Lower lobe of right lung (tissue), 2 donors: ENCODE measurements around the gene DCLK2. TPM values are rescaled to one million over a fixed set of nuclear protein-coding genes. Genes with fewer than 3 reads are reported as not detected.

ENCODE experiments used
- ATAC-seq, 2 donors: fragments of 200-7000 bp; cut with Tn5 transposase; one replicate each; pipeline ENCODE4 v1.9.1; 2020 to 2022; ENCODE audit warnings: mild to moderate bottlenecking in 2 of 2, moderate library complexity in 2 of 2
- DNase-seq: peaks from one replicate; pipeline ENCODE4 v3.0.0-alpha.2; 2020
- H3K27ac ChIP-seq: fragments of 200-600 bp; one replicate; pipeline ENCODE4 v1.8.0; 2022
- H3K27me3 ChIP-seq: fragments of 200-600 bp; one replicate; pipeline ENCODE4 v1.8.0; 2022; ENCODE audit warnings: low read depth
- H3K36me3 ChIP-seq: fragments of 200-600 bp; one replicate; pipeline ENCODE4 v1.8.0; 2022; ENCODE audit warnings: mild to moderate bottlenecking
- H3K4me1 ChIP-seq: fragments of 200-600 bp; one replicate; pipeline ENCODE4 v1.8.0; 2022
- H3K4me3 ChIP-seq: fragments of 200-600 bp; one replicate; pipeline ENCODE4 v1.8.0; 2022; ENCODE audit warnings: mild to moderate bottlenecking
- H3K9me3 ChIP-seq: fragments of 200-600 bp; one replicate; pipeline ENCODE4 v1.8.0; 2022
- intact Hi-C: fragments of 100-400 bp; cut with DNase I; formaldehyde crosslinking; loops from one replicate; pipeline ENCODE4 v1.11.0; 2022
- total RNA-seq: library from RNA; stranded (reverse); fragmentation: NEBNext Ultra II Directional; extraction: Animal tissue kit (Norgen Biotek cat#: 25700); gene quantifications from one replicate; pipeline ENCODE4 v1.2.1, GENCODE V29; 2021
- TF ChIP-seq, protein P1 (sequence below): fragments of 200-600 bp; IDR thresholded peaks from one replicate; pipeline ENCODE4 v1.8.0; 2022; ENCODE audit warnings: antibody characterized with exemption, mild to moderate bottlenecking
- donor health status: DM: no; HTN: yes; CAD: no; lungs with severe emphysema.

The DCLK2 gene
- total RNA-seq, 1 donor from 2014 or later: 2.9 TPM

DNA sequence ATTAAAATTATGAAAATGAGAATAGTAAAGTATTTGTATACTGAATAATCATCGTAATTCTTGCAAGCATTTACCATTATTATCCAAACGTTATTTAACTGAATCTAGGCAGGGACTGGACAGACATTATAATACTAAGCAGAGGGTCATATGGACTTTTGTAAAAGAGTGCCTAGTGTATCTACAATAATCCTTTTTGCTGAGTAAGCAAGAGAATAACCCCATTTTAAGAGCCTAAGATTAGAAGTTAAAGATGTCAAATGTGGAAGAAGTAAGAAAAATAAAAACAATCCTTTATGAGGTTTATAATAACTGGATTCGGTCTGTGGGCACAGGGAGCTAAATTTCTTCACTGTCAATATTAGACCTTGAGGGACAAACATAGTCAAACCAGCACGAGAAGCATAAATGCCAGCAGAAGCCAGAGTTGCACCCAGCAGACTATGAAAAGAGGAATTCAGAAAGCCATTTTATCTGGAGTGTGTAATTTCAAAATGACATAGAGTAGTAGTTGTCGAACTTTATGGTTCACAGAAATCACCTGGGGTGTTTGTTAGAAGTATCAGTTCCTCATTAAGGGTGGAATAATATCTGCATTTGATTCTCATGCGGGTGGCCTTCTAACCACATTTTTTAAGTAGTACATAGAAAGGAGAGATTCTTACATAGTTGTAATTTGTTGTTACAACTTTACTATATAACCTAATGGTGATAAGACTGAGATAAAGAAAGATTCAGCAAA lies 39.7 kb upstream of the DCLK2 start:
- no peaks in the 10 kb centered on the region for H3K27me3 ChIP-seq
- no peaks in the 10 kb centered on the region for H3K36me3 ChIP-seq
- ATAC-seq (no peak), DNase-seq (no peak)
- H3K9me3 ChIP-seq: no peaks in the 10 kb centered on the region
- no peak overlapping the region for H3K4me3 ChIP-seq
- H3K4me1 ChIP-seq: no peaks in the 10 kb centered on the region
- TF ChIP-seq, protein P1, sequence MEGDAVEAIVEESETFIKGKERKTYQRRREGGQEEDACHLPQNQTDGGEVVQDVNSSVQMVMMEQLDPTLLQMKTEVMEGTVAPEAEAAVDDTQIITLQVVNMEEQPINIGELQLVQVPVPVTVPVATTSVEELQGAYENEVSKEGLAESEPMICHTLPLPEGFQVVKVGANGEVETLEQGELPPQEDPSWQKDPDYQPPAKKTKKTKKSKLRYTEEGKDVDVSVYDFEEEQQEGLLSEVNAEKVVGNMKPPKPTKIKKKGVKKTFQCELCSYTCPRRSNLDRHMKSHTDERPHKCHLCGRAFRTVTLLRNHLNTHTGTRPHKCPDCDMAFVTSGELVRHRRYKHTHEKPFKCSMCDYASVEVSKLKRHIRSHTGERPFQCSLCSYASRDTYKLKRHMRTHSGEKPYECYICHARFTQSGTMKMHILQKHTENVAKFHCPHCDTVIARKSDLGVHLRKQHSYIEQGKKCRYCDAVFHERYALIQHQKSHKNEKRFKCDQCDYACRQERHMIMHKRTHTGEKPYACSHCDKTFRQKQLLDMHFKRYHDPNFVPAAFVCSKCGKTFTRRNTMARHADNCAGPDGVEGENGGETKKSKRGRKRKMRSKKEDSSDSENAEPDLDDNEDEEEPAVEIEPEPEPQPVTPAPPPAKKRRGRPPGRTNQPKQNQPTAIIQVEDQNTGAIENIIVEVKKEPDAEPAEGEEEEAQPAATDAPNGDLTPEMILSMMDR: no peak
- intact Hi-C loops: no loop called here
- H3K27ac ChIP-seq: no peak overlapping the region

DNA sequence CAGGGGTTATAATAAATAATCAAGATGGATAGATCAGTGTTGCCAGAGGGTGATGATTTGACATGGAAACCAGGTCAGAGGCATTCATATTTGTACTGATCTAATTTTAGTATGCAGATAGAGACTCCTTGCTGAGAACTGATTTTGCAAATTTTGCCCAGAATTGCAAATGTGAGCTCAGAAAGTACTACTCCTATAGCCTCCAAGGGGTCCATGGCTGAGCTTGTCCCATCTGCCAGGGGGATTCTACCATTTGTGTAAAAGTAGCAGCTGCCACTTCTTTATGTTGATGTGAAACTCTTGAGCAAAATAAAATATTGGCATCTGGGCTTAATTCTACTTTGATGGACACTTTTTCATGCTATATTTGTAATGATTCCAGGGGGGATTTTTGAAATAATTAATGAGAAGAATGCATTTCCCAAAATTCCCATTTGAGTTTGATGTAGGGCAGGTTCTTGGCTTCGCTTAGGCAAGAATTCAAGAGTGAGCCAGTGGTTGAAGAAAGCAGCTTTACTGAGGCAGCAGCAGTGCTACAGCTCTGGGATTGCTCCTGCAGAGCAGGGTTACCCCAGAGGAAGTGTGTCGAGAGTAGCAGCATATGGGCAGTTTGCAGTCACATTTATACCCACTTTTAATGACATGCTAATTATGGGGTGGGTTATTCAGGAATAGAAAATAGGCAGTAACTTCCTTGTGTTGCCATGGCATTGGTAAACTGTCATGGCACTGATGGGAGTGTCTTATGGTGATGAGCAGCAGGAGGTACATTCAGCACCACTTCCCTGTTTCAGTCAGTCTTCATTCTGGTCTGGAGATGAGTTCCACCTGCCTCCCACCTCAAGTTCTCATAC lies 38.7 kb upstream of the DCLK2 start:
- H3K9me3 ChIP-seq: no peaks in the 10 kb centered on the region
- H3K27me3 ChIP-seq: no peaks in the 10 kb centered on the region
- no peaks in the 10 kb centered on the region for H3K4me1 ChIP-seq
- no peaks in the 10 kb centered on the region for H3K36me3 ChIP-seq
- H3K27ac ChIP-seq: no peak overlapping the region
- DNase-seq (no peak), ATAC-seq (no peak)
- TF ChIP-seq, protein P1: no peak
- no peak overlapping the region for H3K4me3 ChIP-seq
- intact Hi-C loops: no loop called here

DNA sequence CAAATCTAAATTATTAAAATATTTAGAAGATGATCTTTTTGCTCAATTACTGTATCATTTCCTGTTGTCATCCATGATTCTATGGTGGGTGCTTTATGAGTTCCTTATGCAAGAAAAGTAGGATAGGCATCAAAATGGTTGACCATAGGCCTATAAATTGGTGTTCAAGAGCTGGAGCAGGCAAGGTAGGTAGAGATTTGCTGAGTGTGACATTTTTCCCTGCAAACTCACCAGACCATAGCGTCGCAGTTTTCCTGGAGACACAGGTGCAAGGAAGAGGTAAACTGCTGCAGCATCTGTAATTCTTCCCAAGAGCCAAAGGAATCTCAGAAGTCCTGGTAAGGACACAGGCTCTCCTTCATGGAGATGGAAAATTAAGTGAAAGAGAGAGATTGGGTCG lies 33.7 kb upstream of the DCLK2 start:
- H3K9me3 ChIP-seq: no peaks in the 10 kb centered on the region
- intact Hi-C loops: no loop called here

DNA sequence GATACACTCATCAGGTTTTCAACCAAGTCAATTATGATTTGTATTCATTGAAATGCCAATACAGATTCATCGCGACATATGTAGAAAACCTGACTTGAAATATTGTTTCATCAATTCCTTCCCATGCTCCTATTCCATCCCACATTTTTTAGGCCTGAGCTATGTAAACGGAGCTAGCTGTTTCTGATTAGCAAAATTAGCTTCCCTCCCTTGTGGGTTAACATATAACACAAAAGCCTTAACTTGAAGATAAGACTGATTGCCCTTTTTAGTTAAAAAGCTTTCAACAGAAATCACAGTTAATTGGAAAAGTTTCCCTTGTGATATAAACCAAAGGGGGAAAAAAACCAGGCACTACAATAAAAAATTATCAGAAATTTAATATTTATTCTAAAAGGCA lies 32.8 kb upstream of the DCLK2 start:
- intact Hi-C loops: no loop called here
- no peaks in the 10 kb centered on the region for H3K36me3 ChIP-seq
- ATAC-seq (no peak), DNase-seq (no peak)
- H3K27ac ChIP-seq: no peak overlapping the region
- no peaks in the 10 kb centered on the region for H3K27me3 ChIP-seq
- TF ChIP-seq, protein P1: no peak
- no peaks in the 10 kb centered on the region for H3K9me3 ChIP-seq
- H3K4me3 ChIP-seq: no peak overlapping the region
- no peaks in the 10 kb centered on the region for H3K4me1 ChIP-seq

More for the DNA sequence above, 33.7 kb upstream of the DCLK2 start:
- no peaks in the 10 kb centered on the region for H3K36me3 ChIP-seq
- H3K27ac ChIP-seq: no peak overlapping the region
- ATAC-seq (no peak), DNase-seq (no peak)
- no peaks in the 10 kb centered on the region for H3K4me1 ChIP-seq
- H3K4me3 ChIP-seq: no peak overlapping the region
- H3K27me3 ChIP-seq: no peaks in the 10 kb centered on the region
- TF ChIP-seq, protein P1: no peak

DNA sequence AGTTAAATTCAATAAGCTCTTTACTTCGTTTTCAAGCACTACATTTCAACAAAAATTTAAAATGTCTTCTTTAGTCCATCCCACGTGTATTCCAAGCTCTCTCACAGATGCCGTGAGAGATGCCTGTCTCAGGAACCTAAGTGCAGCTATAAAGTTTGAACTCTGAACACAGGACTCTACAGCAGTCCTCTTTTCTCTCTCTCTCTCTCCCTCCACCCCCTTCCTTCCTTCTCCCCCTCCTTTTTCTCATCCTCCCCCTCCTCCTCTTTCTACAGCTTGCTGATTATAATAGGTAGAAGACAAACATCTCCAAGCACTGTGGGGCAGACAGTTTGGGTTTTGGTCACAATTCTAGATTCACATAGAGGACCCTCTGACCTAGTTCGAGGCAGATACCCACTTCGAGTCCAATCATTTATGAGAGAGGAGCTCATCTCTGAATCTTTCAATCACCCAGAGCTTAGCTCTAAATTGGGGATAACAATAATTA lies 31.5 kb upstream of the DCLK2 start:
- intact Hi-C loops: no loop called here
- Histone ChIP-seq H3K4me3 (no peak overlapping the region), H3K9me3 (no peaks in the 10 kb centered on the region), H3K27ac (no peak overlapping the region), H3K27me3 (no peaks in the 10 kb centered on the region), H3K4me1 (no peaks in the 10 kb centered on the region), H3K36me3 (no peaks in the 10 kb centered on the region)
- no peak for ATAC-seq
- no peak for DNase-seq
- TF ChIP-seq, protein P1: no peak
